HL-60/S4 treated with phorbol 12-myristate 13-acetate at 8.2 ng/mL for 4 days and 3 days (cell line): ENCODE results near the gene C1orf21.

Experiments
- in situ Hi-C: fragments of 300-500 bp; cut with MboI; formaldehyde crosslinking; loops from 2 replicates; pipeline ENCODE4 v1.15.0; 2022; ENCODE audit warnings: low sequenced_read_pairs

Gene C1orf21

DNA sequence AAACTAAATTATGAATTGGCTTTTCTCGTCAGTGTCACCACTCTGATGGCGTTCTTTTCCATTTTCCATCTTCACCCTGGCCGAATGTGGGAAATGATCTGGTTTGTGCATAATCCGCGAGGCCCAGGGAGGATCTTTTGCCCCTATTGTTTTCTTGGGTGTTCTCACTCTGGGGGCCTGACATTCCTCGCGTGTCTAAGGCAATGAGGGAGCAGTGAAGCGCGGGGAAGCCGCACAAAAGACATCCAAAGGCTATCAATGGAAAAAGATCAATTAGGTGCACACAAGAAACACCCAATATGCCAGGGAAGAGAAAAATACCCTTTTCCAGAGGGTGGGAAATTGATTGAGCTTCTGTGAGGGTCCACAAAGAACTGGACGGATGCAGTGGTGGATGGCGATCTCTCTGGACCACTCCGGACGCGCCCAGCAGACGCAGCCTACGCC, 941 bp upstream of the C1orf21 start:
- in situ Hi-C loops = no loop called here

DNA sequence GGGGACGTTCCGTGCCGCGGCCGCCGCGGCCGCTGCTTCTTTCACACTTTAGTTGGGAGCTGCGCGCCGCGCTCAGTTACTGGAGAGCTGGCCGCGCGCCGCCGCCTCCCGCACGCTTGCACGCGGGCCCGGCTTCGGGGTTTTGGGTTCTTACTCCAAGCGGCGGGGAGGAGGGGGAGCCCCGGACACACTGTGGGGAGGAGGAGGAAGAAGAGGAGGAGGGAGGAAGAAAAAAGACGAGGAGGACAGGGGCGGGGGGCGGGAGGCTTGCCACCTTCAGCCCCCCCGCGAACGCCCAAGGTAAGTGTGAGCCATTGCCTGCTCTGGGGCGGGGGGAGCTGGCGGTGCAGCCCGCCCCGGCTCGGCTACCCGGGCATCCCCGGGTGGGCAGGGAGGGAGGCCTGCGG, 243 bp downstream of the C1orf21 start:
- in situ Hi-C loops = no loop called here

- in situ Hi-C loops = no loop called here
Observed at GRCh38 chr1:184387476-184388318, 868 bp downstream of the C1orf21 start.

DNA sequence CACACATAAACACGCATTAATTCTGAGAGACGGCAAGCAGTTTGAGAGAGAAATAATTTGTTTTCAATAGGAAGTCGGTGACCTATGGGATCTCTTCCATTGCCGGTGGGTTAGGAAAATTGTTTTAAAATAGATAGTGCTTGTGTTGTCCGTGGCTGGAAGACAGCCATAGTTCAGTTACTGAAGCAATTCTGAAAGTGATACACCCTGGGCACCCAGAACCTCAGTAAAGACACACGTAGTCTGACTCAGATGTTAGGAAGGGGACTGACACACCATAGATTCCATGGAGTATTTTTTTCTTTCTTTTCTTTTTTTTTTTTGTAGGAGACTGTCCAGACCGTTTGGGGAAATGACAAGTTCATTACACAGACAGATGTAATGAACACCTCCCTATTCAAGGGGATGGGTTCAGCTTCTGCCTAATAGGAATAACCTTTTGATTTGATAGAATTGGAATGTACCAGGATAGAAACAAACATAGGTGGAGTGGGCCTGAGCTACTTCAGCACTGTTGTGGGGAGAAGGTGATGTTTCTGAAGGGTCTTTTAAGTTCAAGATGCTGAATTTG, 1.6 kb downstream of the C1orf21 start:
- in situ Hi-C loops = no loop called here

GRCh38 chr1:184388971-184389370, 2.1 kb downstream of the C1orf21 start:
- in situ Hi-C loops = no loop called here

DNA sequence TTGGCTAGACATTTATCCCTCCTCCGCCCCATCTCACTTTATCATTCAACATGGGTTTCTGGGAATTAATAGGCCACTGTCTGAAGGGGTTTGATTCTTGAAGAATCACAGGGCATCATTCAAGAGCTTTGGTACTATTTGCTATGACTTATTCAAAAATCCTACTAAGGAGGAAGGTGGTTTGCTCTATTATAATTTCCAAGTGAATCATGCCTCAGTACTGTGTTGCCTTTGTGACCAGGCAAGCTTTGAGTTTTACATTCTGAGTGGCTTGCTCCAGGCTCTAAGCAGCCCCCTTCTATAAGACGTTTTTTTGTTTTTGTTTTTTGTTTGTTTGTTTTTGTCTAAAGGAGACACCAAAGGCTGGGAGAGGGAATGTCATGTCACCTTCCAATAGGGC, 2.6 kb downstream of the C1orf21 start:
- in situ Hi-C loops = no loop called here

- in situ Hi-C loops = no loop called here
Observed at GRCh38 chr1:184390889-184391288, 4.1 kb downstream of the C1orf21 start.

- in situ Hi-C loops = no loop called here
Observed at GRCh38 chr1:184392067-184392466, 5.2 kb downstream of the C1orf21 start.

- in situ Hi-C loops = no loop called here
Observed at GRCh38 chr1:184392779-184393522, 6.1 kb downstream of the C1orf21 start.

- in situ Hi-C loops = no loop called here
Observed at GRCh38 chr1:184393962-184394361, 7.1 kb downstream of the C1orf21 start.

DNA sequence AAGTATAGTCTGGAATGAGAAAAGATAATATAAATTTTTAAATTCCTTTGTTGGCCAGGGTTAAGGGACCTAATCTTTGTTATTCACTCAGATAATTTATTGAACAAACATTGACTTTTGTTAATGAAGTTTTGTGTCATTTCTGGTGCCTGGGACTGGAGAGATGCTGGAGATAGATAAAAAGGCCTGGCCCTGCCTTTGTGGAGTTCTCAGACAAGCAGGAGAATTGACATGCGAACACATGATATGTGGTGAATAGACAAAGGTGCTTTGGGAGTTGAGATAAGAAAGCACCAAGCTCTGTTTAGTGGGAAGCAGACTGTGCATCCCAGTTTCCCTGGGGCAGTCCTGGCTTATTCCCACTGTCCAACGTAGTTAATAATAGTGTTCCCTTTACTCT, 8.5 kb downstream of the C1orf21 start:
- in situ Hi-C loops = no loop called here

DNA sequence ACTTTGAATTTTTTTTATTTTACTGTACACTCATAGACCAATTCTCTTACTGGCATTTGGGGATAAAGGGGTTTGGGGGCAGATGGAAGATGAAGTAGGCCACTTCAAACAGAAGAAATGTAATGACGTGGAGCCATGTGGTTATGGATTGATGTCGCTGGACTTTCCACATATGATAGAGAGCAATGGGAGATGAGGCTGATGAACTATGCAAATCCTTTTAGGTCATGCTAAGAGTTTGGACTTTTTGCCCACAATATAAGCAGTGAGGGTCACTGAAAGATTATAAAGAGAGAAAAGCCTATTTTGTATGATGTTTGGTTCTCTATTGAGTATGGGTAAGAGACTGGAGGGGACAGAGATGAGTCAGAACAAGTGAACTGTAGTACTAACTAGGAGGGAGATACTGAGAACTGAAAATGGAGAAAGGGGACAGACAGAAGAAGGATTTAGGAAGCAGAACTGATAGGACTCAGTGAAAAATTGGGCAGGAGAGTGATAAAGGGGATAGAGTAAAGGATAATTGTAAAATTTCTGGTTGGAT, 9.2 kb downstream of the C1orf21 start:
- in situ Hi-C loops = no loop called here

GRCh38 chr1:184399192-184399847, 12.5 kb downstream of the C1orf21 start:
- in situ Hi-C loops = no loop called here

- in situ Hi-C loops = no loop called here
Observed at GRCh38 chr1:184403961-184404726, 17.3 kb downstream of the C1orf21 start.

GRCh38 chr1:184404727-184405027, 17.8 kb downstream of the C1orf21 start:
- in situ Hi-C loops = no loop called here

- in situ Hi-C loops = no loop called here
Observed at GRCh38 chr1:184405094-184405800, 18.4 kb downstream of the C1orf21 start.

- in situ Hi-C loops = no loop called here
Observed at GRCh38 chr1:184405801-184406142, 18.9 kb downstream of the C1orf21 start.

- in situ Hi-C loops = no loop called here
Observed at GRCh38 chr1:184406479-184406878, 19.6 kb downstream of the C1orf21 start.

DNA sequence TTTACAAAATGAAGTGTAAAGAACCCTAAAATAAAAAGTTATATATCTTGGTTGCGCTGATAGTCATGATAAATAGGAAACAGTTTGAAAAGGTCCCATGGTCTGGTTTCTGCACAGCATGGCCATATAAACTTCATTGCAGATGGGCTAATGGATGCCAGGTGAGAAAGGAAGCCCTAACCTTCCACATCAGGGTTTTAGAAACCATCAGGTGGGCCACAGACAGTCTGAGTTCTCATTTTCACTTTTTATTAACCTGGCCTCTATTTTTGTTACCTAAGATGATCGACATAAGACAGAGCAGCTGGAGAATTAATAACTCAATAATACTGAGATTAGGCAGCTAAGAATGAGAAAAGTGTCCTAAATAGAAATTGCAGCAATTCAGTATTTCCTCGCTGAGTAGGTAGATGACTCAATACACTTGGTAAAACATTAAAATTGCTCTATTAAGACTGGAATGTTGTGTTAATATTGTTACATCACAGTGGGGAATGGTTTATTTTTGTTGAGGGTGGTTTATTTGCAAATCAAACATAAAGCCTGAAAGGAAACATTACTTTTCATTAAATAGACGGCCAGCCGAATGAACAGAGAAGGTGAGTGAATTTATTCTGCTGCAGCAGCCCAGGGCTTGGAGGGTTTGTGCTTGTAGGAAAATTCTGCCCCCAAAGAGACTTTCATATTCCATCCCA, 21.1 kb downstream of the C1orf21 start:
- in situ Hi-C loops = no loop called here
